H1 (cell line): ENCODE data around the gene DENND11. TPM values are rescaled to one million over a fixed set of nuclear protein-coding genes. Genes with fewer than 3 reads are reported as not detected.

ENCODE experiments used
- CTCF ChIA-PET: fragments of 300-600 bp; sonication (Branson Sonifier 250); formaldehyde crosslinking; loops from one replicate; lab custom pipeline; 2021; ENCODE audit not compliant: partially characterized antibody; lab: Charles Lee
- POLR2A ChIA-PET: fragments of 300-600 bp; sonication (Branson Sonifier 250); formaldehyde crosslinking; loops from one replicate; lab custom pipeline; 2021; ENCODE audit warnings: inconsistent platforms; ENCODE audit not compliant: partially characterized antibody; lab: Charles Lee
- DNase-seq, 2 experiments: peaks; one replicate each; pipeline versions ENCODE4 v3.0.0 to v3.0.0-alpha.2; 2010 to 2022; ENCODE audit warnings: low spot score in 2 of 2, low read depth in 1 of 2, mixed read lengths in 1 of 2
- FAIRE-seq: peaks from 2 replicates; lab custom pipeline; 2011; peaks lifted over from hg19 to GRCh38; lab: Jason Lieb, UNC
- H2AFZ ChIP-seq: 2 replicates; pipeline ENCODE4 v1.8.1; 2012; ENCODE audit warnings: low read length, inconsistent platforms
- H2AK5ac ChIP-seq: 2 replicates; pipeline ENCODE4 v1.6.1; 2013; ENCODE audit warnings: low read depth, low read length
- H2BK120ac ChIP-seq: replicated peaks from 2 replicates; pipeline ENCODE3; 2013; ENCODE audit warnings: low read depth, low read length, inconsistent platforms
- H2BK12ac ChIP-seq: 2 replicates; pipeline ENCODE4 v1.6.1; 2013; ENCODE audit warnings: low read depth, low read length
- H2BK15ac ChIP-seq: 2 replicates; pipeline ENCODE4 v1.6.1; 2013; ENCODE audit warnings: low read length
- H2BK20ac ChIP-seq: 2 replicates; pipeline ENCODE4 v1.6.1; 2013; ENCODE audit warnings: low read length
- H2BK5ac ChIP-seq: 2 replicates; pipeline ENCODE4 v1.6.1; 2013; ENCODE audit warnings: low read depth, low read length
- H3K14ac ChIP-seq: 2 replicates; pipeline ENCODE4 v1.6.1; 2013; ENCODE audit warnings: inconsistent platforms; ENCODE audit not compliant: insufficient read length
- H3K18ac ChIP-seq: 2 replicates; pipeline ENCODE4 v1.6.1; 2013; ENCODE audit warnings: low read length; ENCODE audit errors: extremely low read depth
- H3K23ac ChIP-seq: 2 replicates; pipeline ENCODE4 v1.6.1; 2013; ENCODE audit warnings: inconsistent platforms; ENCODE audit not compliant: insufficient read length
- H3K23me2 ChIP-seq: 2 replicates; pipeline ENCODE4 v1.6.1; 2013; ENCODE audit warnings: low read depth, low read length
- H3K27ac ChIP-seq: 2 replicates; pipeline ENCODE4 v1.6.1; 2011; ENCODE audit warnings: low read depth, low read length, inconsistent platforms
- H3K27me3 ChIP-seq, 4 experiments: replicated peaks in 1 of 4; 1 replicate in 1 of 4; 2 replicates in 3 of 4; pipeline versions ENCODE4 v1.6.1 to v1.8.1; 2011 to 2013; ENCODE audit warnings: low read length in 3 of 4, mild to moderate bottlenecking in 3 of 4, inconsistent platforms in 2 of 4, mixed read lengths in 2 of 4, moderate library complexity in 1 of 4; ENCODE audit not compliant: control insufficient read depth in 3 of 4, insufficient read depth in 3 of 4; ENCODE audit errors: extremely low read depth in 1 of 4
- H3K36me3 ChIP-seq, 4 experiments: 2 replicates each; pipeline versions ENCODE4 v1.6.1 to v1.8.1; 2011 to 2013; ENCODE audit warnings: mild to moderate bottlenecking in 4 of 4, low read length in 3 of 4, moderate library complexity in 2 of 4, control low read depth in 1 of 4, inconsistent platforms in 1 of 4; ENCODE audit not compliant: insufficient read depth in 4 of 4, control insufficient read depth in 2 of 4
- H3K4ac ChIP-seq: replicated peaks from 2 replicates; pipeline ENCODE3; 2013; ENCODE audit warnings: low read length, low read depth, mixed read lengths, inconsistent platforms; ENCODE audit not compliant: insufficient read length
- H3K4me1 ChIP-seq, 4 experiments: replicated peaks in 1 of 4; 1 replicate in 1 of 4; 2 replicates in 3 of 4; pipeline versions ENCODE4 v1.6.1 to v1.8.1; 2011 to 2013; ENCODE audit warnings: low read length in 3 of 4, inconsistent platforms in 2 of 4, mixed read lengths in 1 of 4; ENCODE audit not compliant: insufficient read depth in 4 of 4, control insufficient read depth in 3 of 4
- H3K4me2 ChIP-seq, 2 experiments: 2 replicates each; pipeline versions ENCODE4 v1.6.1 to v1.8.1; 2011 to 2013; ENCODE audit warnings: low read depth in 2 of 2, low read length in 2 of 2, control low read depth in 1 of 2, inconsistent platforms in 1 of 2, mild to moderate bottlenecking in 1 of 2; ENCODE audit not compliant: insufficient read depth in 1 of 2
- H3K4me3 ChIP-seq, 4 experiments: fragments of 200-600, 300-600 bp in 1 of 4; sonication (generic), shearing (Covaris generic), sonication (Bioruptor Twin) in 1 of 4; 2 replicates each; pipeline versions ENCODE4 v1.5.1 to v1.8.1; 2011 to 2016; ENCODE audit warnings: low read length in 4 of 4, low read depth in 3 of 4, control low read depth in 2 of 4, inconsistent platforms in 2 of 4, mild to moderate bottlenecking in 2 of 4, mixed read lengths in 1 of 4, moderate library complexity in 1 of 4; ENCODE audit not compliant: insufficient read depth in 2 of 4; ENCODE audit errors: extremely low read depth in 1 of 4
- H3K56ac ChIP-seq: replicated peaks from 2 replicates; pipeline ENCODE3; 2013; ENCODE audit warnings: low read depth, mild to moderate bottlenecking, mixed read lengths, low read length, inconsistent platforms; ENCODE audit not compliant: insufficient read length
- H3K79me1 ChIP-seq: 2 replicates; pipeline ENCODE4 v1.6.1; 2013; ENCODE audit warnings: low read depth, low read length, control low read depth
- H3K79me2 ChIP-seq, 2 experiments: 2 replicates each; pipeline versions ENCODE4 v1.6.1 to v1.8.1; 2012 to 2013; ENCODE audit warnings: low read length in 2 of 2, mild to moderate bottlenecking in 2 of 2, inconsistent platforms in 1 of 2; ENCODE audit not compliant: insufficient read depth in 2 of 2, control insufficient read depth in 1 of 2
- H3K9ac ChIP-seq, 4 experiments: replicated peaks in 1 of 4; 1 replicate in 1 of 4; 2 replicates in 3 of 4; pipeline versions ENCODE4 v1.6.1 to v1.8.1; 2011 to 2013; ENCODE audit warnings: low read depth in 3 of 4, low read length in 3 of 4, control low read depth in 2 of 4, mild to moderate bottlenecking in 2 of 4, moderate library complexity in 2 of 4, inconsistent platforms in 1 of 4; ENCODE audit errors: extremely low read depth in 1 of 4
- H3K9me3 ChIP-seq, 2 experiments: 2 replicates each; pipeline versions ENCODE4 v1.6.1 to v1.8.1; 2012 to 2013; ENCODE audit warnings: mild to moderate bottlenecking in 2 of 2, moderate library complexity in 2 of 2, control low read depth in 1 of 2, inconsistent platforms in 1 of 2, low read depth in 1 of 2, low read length in 1 of 2, mixed read lengths in 1 of 2; ENCODE audit not compliant: insufficient read depth in 2 of 2
- H4K20me1 ChIP-seq, 2 experiments: replicated peaks in 1 of 2; 2 replicates each; pipeline versions ENCODE3 to v1.8.1; 2011 to 2013; ENCODE audit warnings: inconsistent platforms in 2 of 2, low read length in 2 of 2, mild to moderate bottlenecking in 1 of 2; ENCODE audit not compliant: insufficient read depth in 2 of 2, control insufficient read depth in 1 of 2
- H4K5ac ChIP-seq: 2 replicates; pipeline ENCODE4 v1.6.1; 2013; ENCODE audit warnings: low read length, low read depth, mixed read lengths, inconsistent platforms; ENCODE audit not compliant: insufficient read length
- H4K8ac ChIP-seq: 2 replicates; pipeline ENCODE4 v1.8.0; 2013; ENCODE audit warnings: mild to moderate bottlenecking, moderate library complexity, low read length, inconsistent platforms; ENCODE audit not compliant: insufficient read depth; ENCODE audit errors: extremely low read depth
- H4K91ac ChIP-seq: replicated peaks from 2 replicates; pipeline ENCODE3; 2013; ENCODE audit warnings: low read length, mixed read lengths, inconsistent platforms; ENCODE audit not compliant: insufficient read length
- BCL11A ChIP-seq, 2 experiments: IDR thresholded peaks; one replicate each; pipeline ENCODE4 v1.6.1; 2011; ENCODE audit warnings: low read depth in 2 of 2, low read length in 2 of 2, mild to moderate bottlenecking in 2 of 2
- CBX8 ChIP-seq: fragments of 300-800, 300-1000 bp; sonication (generic); IDR thresholded peaks from 2 replicates; pipeline ENCODE4 v1.7.1; 2016; ENCODE audit warnings: low read depth, low read length, borderline replicate concordance
- CHD1 ChIP-seq: IDR thresholded peaks from 2 replicates; pipeline ENCODE4 v1.6.1; 2012; ENCODE audit warnings: low read depth, low read length, improper control_type of control experiment
- JUN ChIP-seq: IDR thresholded peaks from 2 replicates; pipeline ENCODE4 v1.6.1; 2011; ENCODE audit warnings: low read depth, mild to moderate bottlenecking, improper control_type of control experiment, low read length
- SP2 ChIP-seq: IDR thresholded peaks from 2 replicates; pipeline ENCODE4 v1.6.1; 2012; ENCODE audit warnings: mild to moderate bottlenecking, low read length, inconsistent platforms
- WGBS, 2 experiments: shearing (Covaris generic) in 1 of 2; methylation state at CpG; one replicate each; pipeline versions ENCODE4 v1.1.6 to v1.1.7; 2013 to 2015; ENCODE audit warnings: low lambda C conversion rate in 2 of 2, mixed read lengths in 2 of 2, inconsistent platforms in 1 of 2, low coverage in 1 of 2, missing lambda C conversion rate in 1 of 2; ENCODE audit not compliant: insufficient replicate concordance in 2 of 2, insufficient coverage in 1 of 2, insufficient read length in 1 of 2; ENCODE audit errors: extremely low coverage in 1 of 2, missing lambda C conversion rate in 1 of 2; 5-methylcytosine and 5-hydroxymethylcytosine counted together
- polyA plus RNA-seq, 7 experiments: library from polyadenylated mRNA; depleted of rRNA in 3 of 7; stranded (reverse) in 5 of 7; unstranded in 2 of 7; fragments of >200 nt in 5 of 7; fragments of 200-250 nt in 2 of 7; gene quantifications; 1 replicate in 5 of 7; 2 replicates in 1 of 7; 4 replicates in 1 of 7; pipeline versions ENCODE4 v1.2.1 to v1.2.3, GENCODE V29; 2011 to 2013; ENCODE audit warnings: missing spikeins in 2 of 7, mixed read lengths in 2 of 7
- total RNA-seq: library from RNA; stranded (reverse); fragmentation: NEBNext Ultra II Directional; extraction: Animal tissue kit (Norgen Biotek cat#: 25700); gene quantifications from 2 replicates; pipeline ENCODE4 v1.2.1, GENCODE V29; 2021

DENND11 gene
- total and polyA plus RNA-seq, 2 of the 8 experiments (the other 6 are each of a cell fraction or from before 2014, with no cell fraction given): 8.0 to 26.8 TPM

GRCh38 chr7:141744131-141744530 lies 42.2 kb upstream of the DENND11 start:
- no peak overlapping the region for H3K4me2 ChIP-seq

More at GRCh38 chr7:141744131-141744530, 42.2 kb upstream of the DENND11 start:
- H3K4me3 ChIP-seq: no peak overlapping the region
- peaks cover 0 to 2% of the 10 kb centered on the region in 2 experiments for H4K20me1 ChIP-seq
- peaks cover 35 to 97% (median 65%) of the 10 kb centered on the region in 4 experiments for H3K36me3 ChIP-seq
- no peak overlapping the region for H3K23ac ChIP-seq
- TF ChIP-seq CHD1: no peak
- TF ChIP-seq SP2: no peak
- TF ChIP-seq BCL11A (IDR thresholded peaks at IDR 0.05; ENCODE audit: low read depth in 2 of 2, low read length in 2 of 2): no peak
- TF ChIP-seq CBX8: no peak
- TF ChIP-seq JUN: no peak
- H2BK15ac ChIP-seq: no peak overlapping the region
- ChIA-PET CTCF (no interaction called here), POLR2A (no interaction called here)
- H2BK5ac ChIP-seq: no peak overlapping the region
- no peak overlapping the region for H4K91ac ChIP-seq
- H3K27ac ChIP-seq: no peak overlapping the region
- H4K5ac ChIP-seq: no peak overlapping the region
- 95% methylated on average over 2 of the region's 2 CpGs; no CpG with 5 or more reads in 1 of the 2 experiments for WGBS, 2 experiments
- H2BK20ac ChIP-seq: no peak overlapping the region
- H3K79me2 ChIP-seq: peaks cover 4 to 29% of the 10 kb centered on the region in 2 experiments
- no peak overlapping the region for H2AK5ac ChIP-seq
- H3K27me3 ChIP-seq: no peaks in the 10 kb centered on the region
- H4K8ac ChIP-seq: no peak overlapping the region
- no peak overlapping the region for H3K9ac ChIP-seq
- no peak overlapping the region for H2AFZ ChIP-seq
- H3K56ac ChIP-seq: no peak overlapping the region
- no peaks in the 10 kb centered on the region for H3K23me2 ChIP-seq
- no peak overlapping the region for H3K4ac ChIP-seq
- DNase-seq (no peak), FAIRE-seq (no peak)
- H3K4me1 ChIP-seq: peaks cover 0 to 4% (median 2%) of the 10 kb centered on the region in 4 experiments; a peak in 3 of 7 replicates
- H3K18ac ChIP-seq: no peak overlapping the region
- H2BK12ac ChIP-seq: no peak overlapping the region
- H2BK120ac ChIP-seq: no peak overlapping the region
- H3K14ac ChIP-seq: no peak overlapping the region
- H3K79me1 ChIP-seq: peaks cover 4% of the 10 kb centered on the region; the same call in 1 of the 2 replicates
- H3K9me3 ChIP-seq: no peaks in the 10 kb centered on the region
